Spleen (tissue), 11 donors: ENCODE data around the gene ATXN7. TPM values are rescaled to one million over a fixed set of nuclear protein-coding genes. Genes with fewer than 3 reads are reported as not detected.

ENCODE experiments used
- DNase-seq: peaks from one replicate; pipeline ENCODE4 v3.0.0-alpha.2; 2020
- H3K27ac ChIP-seq, 8 donors: fragments of 200-600 bp; sonication (generic) in 7 of 8; 1 replicate in 4 of 8; 2 replicates in 4 of 8; pipeline versions ENCODE4 v1.5.0 to v1.8.0; 2016 to 2021; ENCODE audit warnings: inconsistent platforms in 4 of 8, mild to moderate bottlenecking in 4 of 8, moderate library complexity in 1 of 8
- H3K27me3 ChIP-seq, 7 donors: fragments of 200-600 bp; sonication (generic) in 6 of 7; replicated peaks in 1 of 7; 1 replicate in 4 of 7; 2 replicates in 3 of 7; pipeline versions ENCODE4 v1.5.0 to v1.8.0; 2016 to 2021; ENCODE audit warnings: inconsistent platforms in 3 of 7, mild to moderate bottlenecking in 1 of 7
- H3K36me3 ChIP-seq, 6 donors: fragments of 200-600 bp; sonication (generic) in 5 of 6; 1 replicate in 4 of 6; 2 replicates in 2 of 6; pipeline versions ENCODE4 v1.5.0 to v1.8.0; 2016 to 2021; ENCODE audit warnings: inconsistent platforms in 2 of 6
- H3K4me1 ChIP-seq, 6 donors: fragments of 200-600 bp; sonication (generic) in 5 of 6; 1 replicate in 3 of 6; 2 replicates in 3 of 6; pipeline versions ENCODE4 v1.5.0 to v1.8.0; 2016 to 2021; ENCODE audit warnings: inconsistent platforms in 3 of 6
- H3K4me3 ChIP-seq, 8 donors: fragments of 200-600 bp; sonication (generic) in 7 of 8; 1 replicate in 4 of 8; 2 replicates in 4 of 8; pipeline versions ENCODE4 v1.5.0 to v1.8.0; 2016 to 2021; ENCODE audit warnings: inconsistent platforms in 4 of 8, mild to moderate bottlenecking in 4 of 8, moderate library complexity in 2 of 8
- H3K9me3 ChIP-seq, 8 donors: fragments of 200-600 bp; sonication (generic) in 7 of 8; 1 replicate in 4 of 8; 2 replicates in 4 of 8; pipeline versions ENCODE4 v1.5.0 to v1.8.0; 2016 to 2021; ENCODE audit warnings: inconsistent platforms in 4 of 8
- POLR2A ChIP-seq, 3 donors: fragments of 450-650 bp; IDR thresholded peaks; one replicate each; pipeline ENCODE4 v1.5.1; 2017; ENCODE audit warnings: antibody characterized with exemption in 3 of 3, mild to moderate bottlenecking in 1 of 3
- POLR2AphosphoS5 ChIP-seq, 3 donors: sonication (generic); formaldehyde crosslinking; IDR thresholded peaks; one replicate each; pipeline ENCODE4 v1.5.1; 2017; ENCODE audit warnings: antibody characterized with exemption in 3 of 3
- WGBS, 5 donors: extraction: QIAGEN DNeasy Blood & Tissue Kit in 3 of 5; methylation state at CpG; one replicate each; pipeline versions ENCODE4 v1.1.5 to v1.1.7; 2013 to 2018; 5-methylcytosine and 5-hydroxymethylcytosine counted together
- intact Hi-C: fragments of 100-400 bp; cut with DNase I; formaldehyde crosslinking; loops from one replicate; pipeline ENCODE4 v1.15.0; 2023; ENCODE audit warnings: low total_unique reads
- polyA plus RNA-seq, 3 donors: library from polyadenylated mRNA; stranded (reverse); fragments of 200-250 nt; gene quantifications; one replicate each; pipeline ENCODE4 v1.2.1, GENCODE V29; 2013
- total RNA-seq, 7 donors: library from RNA; depleted of rRNA in 3 of 7; stranded (reverse); fragments of >200 nt in 3 of 7; fragmentation: NEBNext Ultra II Directional in 4 of 7; extraction: Animal tissue kit (Norgen Biotek cat#: 25700) in 4 of 7; gene quantifications; one replicate each; pipeline versions ENCODE4 v1.1.0 to v1.2.1, GENCODE V29; 2016 to 2021
- TF ChIP-seq, protein P1 (sequence below), 11 experiments: fragments of 200-600 bp in 7 of 11; fragments of 450-650 bp in 4 of 11; sonication (generic) in 4 of 11; IDR thresholded peaks in 8 of 11; conservative IDR thresholded peaks in 3 of 11; 1 replicate in 7 of 11; 2 replicates in 4 of 11; pipeline versions ENCODE4 v1.4.0 to v1.8.0; 2016 to 2021; ENCODE audit warnings: antibody characterized with exemption in 11 of 11, inconsistent platforms in 4 of 11, mild to moderate bottlenecking in 1 of 11
- donor health status: healthy with polysubstance abuse.
- donor health status: DM: no; HTN: no; CAD: no; lungs with moderate emphysema.
- donor health status: DM: no; HTN: no; CAD: no.
- donor health status: Bipolar disorder and iron deficiency.
- donor health status: healthy.
- donor health status: DM: no; HTN: no; CAD: no.
- donor health status: DM: yes; HTN: yes; CAD: no.

Gene ATXN7
- total and polyA plus RNA-seq, 10 donors, result 1.9 to 91.8 (median 54.7) TPM

DNA sequence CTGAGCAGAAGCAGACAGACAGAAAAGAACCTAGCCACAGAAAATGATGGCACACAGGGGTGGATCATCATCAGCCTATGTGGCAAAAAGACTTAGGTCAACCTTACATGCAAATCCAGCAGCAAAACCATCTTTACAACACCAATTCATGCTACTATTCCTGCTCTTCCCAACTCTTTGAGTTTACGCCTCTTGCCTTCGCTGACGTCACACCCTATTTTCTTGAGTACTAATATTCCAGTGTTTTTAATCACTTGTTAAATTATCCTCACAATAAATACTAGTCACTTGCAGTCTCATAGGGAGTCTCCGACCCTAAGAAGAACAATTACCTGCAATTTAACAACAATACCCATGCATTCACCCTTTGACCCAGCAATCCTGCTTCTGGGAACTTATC lies 165.6 kb downstream of the ATXN7 start:
- intact Hi-C loops, result no loop called here
- no peak overlapping the region for H3K4me3 ChIP-seq
- TF ChIP-seq, protein P1, sequence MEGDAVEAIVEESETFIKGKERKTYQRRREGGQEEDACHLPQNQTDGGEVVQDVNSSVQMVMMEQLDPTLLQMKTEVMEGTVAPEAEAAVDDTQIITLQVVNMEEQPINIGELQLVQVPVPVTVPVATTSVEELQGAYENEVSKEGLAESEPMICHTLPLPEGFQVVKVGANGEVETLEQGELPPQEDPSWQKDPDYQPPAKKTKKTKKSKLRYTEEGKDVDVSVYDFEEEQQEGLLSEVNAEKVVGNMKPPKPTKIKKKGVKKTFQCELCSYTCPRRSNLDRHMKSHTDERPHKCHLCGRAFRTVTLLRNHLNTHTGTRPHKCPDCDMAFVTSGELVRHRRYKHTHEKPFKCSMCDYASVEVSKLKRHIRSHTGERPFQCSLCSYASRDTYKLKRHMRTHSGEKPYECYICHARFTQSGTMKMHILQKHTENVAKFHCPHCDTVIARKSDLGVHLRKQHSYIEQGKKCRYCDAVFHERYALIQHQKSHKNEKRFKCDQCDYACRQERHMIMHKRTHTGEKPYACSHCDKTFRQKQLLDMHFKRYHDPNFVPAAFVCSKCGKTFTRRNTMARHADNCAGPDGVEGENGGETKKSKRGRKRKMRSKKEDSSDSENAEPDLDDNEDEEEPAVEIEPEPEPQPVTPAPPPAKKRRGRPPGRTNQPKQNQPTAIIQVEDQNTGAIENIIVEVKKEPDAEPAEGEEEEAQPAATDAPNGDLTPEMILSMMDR (IDR thresholded peaks at IDR 0.05 in 8 of 11, conservative IDR thresholded peaks at IDR 0.05 in 3 of 11), result no peak
- no peak for TF ChIP-seq POLR2A (IDR thresholded peaks at IDR 0.05)
- TF ChIP-seq POLR2AphosphoS5 (IDR thresholded peaks at IDR 0.05), result no peak
- no peak for DNase-seq
- H3K9me3 ChIP-seq, result peaks cover 0 to 6% (median 0%) of the 10 kb centered on the region in 8 donors
- WGBS, 5 donors, result 86 to 92% (median 88%) methylated on average over 4 of the region's 4 CpGs
- H3K27me3 ChIP-seq, result peaks cover 0 to 30% (median 6%) of the 10 kb centered on the region in 7 donors
- no peak overlapping the region for H3K27ac ChIP-seq
- H3K4me1 ChIP-seq, result peaks cover 0 to 13% (median 10%) of the 10 kb centered on the region in 6 donors
- H3K36me3 ChIP-seq, result no peaks in the 10 kb centered on the region

DNA sequence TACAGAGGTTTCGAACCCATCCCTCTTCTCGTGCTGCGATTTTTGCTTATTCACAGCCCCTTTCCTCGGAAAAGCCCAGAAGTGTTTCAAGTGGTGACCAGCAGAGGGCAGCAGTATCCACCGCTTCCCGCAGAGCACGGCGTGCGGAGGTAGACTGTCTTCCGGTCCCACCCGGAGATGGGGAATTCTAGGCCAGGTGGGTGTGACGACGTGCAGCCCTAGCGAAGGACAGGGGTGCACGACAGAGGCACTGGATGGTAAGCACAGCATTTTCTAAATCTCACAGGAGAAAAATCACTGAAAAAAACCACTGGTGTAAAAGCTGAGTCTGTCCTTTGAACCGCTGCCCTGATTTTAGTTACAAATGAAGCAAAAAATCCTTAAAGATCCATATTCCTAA lies 167.1 kb downstream of the ATXN7 start:
- WGBS, 5 donors, result 4 to 5% (median 4%) methylated on average over 16 of the region's 16 CpGs
- peak; percentile 91 for DNase-seq
- intact Hi-C loops, result loop anchor here (5.0 kb wide), 1 partner anchor 367 kb away; no protein-coding TSS in a partner anchor

DNA sequence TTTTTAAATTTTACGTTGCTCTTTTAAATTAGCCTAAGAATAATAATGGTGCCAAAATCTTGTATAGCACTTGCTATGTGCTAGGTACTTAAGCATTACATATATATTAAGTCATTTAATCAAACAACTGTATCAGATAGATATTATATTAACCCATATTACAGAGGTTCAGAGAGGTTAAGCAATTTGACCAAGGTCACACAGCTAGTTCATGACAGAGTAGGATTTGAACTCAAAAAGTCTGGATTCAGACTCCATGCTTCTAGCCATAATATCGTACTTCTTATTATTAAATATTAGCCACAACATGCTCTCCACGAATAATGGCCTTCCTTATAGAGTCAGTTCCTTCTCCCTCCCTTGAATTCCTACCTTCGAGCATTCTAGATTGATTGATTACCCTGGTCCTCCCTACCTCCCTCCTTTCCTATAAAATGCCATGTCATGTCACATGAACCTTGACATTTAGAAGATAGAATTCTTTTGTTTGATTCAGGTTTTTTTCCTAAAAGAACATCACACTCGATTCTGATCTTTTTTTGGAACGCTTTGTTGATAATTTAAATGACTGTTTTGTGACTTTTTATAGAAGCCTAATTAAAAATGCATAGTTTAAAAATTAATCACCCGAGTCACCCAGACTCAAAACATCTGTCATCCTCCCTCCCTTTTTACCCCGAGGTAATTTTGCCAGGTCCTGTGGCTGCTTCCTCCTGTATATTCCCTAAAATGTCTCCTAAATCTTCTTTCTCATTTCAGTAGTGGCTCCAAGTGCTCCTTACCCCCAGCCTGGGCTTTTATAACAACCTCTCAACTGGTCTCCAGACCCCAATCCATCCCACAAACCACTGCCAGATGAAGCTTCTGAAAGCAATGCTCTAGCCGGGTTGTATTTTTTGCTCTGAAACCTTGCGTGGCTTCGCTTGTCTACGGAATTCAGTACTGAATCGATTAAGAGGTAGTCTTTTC lies 168.2 kb downstream of the ATXN7 start:
- intact Hi-C loops, result loop anchor here (2.0 to 5.0 kb wide), 2 partner anchors 365 to 451 kb away; no protein-coding TSS in a partner anchor
- Histone ChIP-seq H3K27ac (no peak overlapping the region), H3K4me1 (peaks cover 0 to 13% (median 10%) of the 10 kb centered on the region in 6 donors), H3K9me3 (peaks cover 0 to 9% (median 0%) of the 10 kb centered on the region in 8 donors), H3K36me3 (no peaks in the 10 kb centered on the region), H3K4me3 (no peak overlapping the region), H3K27me3 (peaks cover 0 to 30% (median 6%) of the 10 kb centered on the region in 7 donors)
- TF ChIP-seq POLR2AphosphoS5 (IDR thresholded peaks at IDR 0.05) (no peak), POLR2A (IDR thresholded peaks at IDR 0.05) (no peak)
- TF ChIP-seq, protein P1 (IDR thresholded peaks at IDR 0.05 in 8 of 11, conservative IDR thresholded peaks at IDR 0.05 in 3 of 11), result no peak
- DNase-seq, result no peak
- 76 to 84% (median 78%) methylated on average over 13 of the region's 13 CpGs for WGBS, 5 donors

More for the DNA sequence above, 167.1 kb downstream of the ATXN7 start:
- Histone ChIP-seq H3K27ac (peak overlapping the region in 1 of 8 donors; percentile 54), H3K36me3 (no peaks in the 10 kb centered on the region), H3K4me1 (peaks cover 0 to 13% (median 10%) of the 10 kb centered on the region in 6 donors), H3K9me3 (peaks cover 0 to 9% (median 0%) of the 10 kb centered on the region in 8 donors), H3K27me3 (peaks cover 0 to 30% (median 6%) of the 10 kb centered on the region in 7 donors), H3K4me3 (peak overlapping the region in 6 of 8 donors; percentile 20 to 67 (median 23))
- TF ChIP-seq POLR2A (IDR thresholded peaks at IDR 0.05) (no peak), POLR2AphosphoS5 (IDR thresholded peaks at IDR 0.05) (peak; percentile 35 to 61 (median 50))
- TF ChIP-seq, protein P1 (IDR thresholded peaks at IDR 0.05 in 8 of 11, conservative IDR thresholded peaks at IDR 0.05 in 3 of 11), result peak; percentile 61 to 89 (median 86)
